A549 (cell line): Measurements from ENCODE around the gene NPFFR1.
A peak's percentile ranks its signal among the peaks of the same experiment; 100 is the strongest.

ENCODE experiments used
- POLR2A ChIP-seq: IDR thresholded peaks from 2 replicates; pipeline ENCODE4 v1.6.1; 2012; ENCODE audit warnings: mild to moderate bottlenecking, low read length
- SREBF2 ChIP-seq: fragments of 450-650 bp; IDR thresholded peaks from 2 replicates; pipeline ENCODE4 v1.6.1; 2014; ENCODE audit warnings: mild to moderate bottlenecking, moderate library complexity
- TF ChIP-seq, protein P1 (sequence below): fragments of >200 bp; sonication (Bioruptor Twin); formaldehyde crosslinking; IDR thresholded peaks from 3 replicates; pipeline ENCODE4 v1.5.1; 2016
- TF ChIP-seq, protein P2 (sequence below): IDR thresholded peaks from 2 replicates; pipeline ENCODE4 v1.6.1; 2012

DNA sequence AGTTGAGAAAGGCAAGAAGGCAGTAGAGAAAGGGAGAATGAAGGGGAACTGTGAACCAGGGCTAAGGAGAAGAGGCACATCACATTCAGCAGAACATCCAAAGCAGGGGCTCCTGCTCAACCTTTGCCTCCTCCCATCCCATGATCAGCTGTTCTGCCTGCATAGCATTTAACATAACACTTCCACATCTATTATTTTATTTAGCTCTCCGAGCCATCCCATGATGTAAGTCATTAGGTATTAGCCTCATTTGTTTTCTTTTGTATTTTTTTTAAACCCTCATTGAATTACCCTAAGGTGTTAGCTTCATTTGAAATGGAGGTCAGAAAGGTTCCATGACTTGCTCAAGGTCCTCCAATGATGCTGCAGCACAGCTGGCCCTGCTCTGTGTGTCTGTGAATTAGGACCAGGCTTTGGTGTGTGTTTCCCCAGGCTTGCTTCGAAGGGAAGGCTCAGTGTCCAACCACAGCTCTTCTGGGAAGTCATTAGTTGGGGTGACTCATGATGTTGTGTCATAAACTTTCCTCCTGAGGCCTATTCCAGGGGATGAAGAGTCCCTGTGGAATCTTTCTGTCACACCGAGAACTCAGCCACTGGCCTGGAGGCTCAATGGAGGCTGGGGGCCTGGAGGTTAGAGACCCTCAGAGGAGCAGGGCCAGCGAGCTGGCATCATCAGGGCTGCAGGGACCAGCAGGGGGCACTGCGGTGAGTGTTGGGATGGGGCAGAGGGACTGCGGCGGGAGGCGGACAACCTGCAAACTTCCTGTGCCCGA lies 16.5 kb downstream of the NPFFR1 start:
- TF ChIP-seq, protein P1, sequence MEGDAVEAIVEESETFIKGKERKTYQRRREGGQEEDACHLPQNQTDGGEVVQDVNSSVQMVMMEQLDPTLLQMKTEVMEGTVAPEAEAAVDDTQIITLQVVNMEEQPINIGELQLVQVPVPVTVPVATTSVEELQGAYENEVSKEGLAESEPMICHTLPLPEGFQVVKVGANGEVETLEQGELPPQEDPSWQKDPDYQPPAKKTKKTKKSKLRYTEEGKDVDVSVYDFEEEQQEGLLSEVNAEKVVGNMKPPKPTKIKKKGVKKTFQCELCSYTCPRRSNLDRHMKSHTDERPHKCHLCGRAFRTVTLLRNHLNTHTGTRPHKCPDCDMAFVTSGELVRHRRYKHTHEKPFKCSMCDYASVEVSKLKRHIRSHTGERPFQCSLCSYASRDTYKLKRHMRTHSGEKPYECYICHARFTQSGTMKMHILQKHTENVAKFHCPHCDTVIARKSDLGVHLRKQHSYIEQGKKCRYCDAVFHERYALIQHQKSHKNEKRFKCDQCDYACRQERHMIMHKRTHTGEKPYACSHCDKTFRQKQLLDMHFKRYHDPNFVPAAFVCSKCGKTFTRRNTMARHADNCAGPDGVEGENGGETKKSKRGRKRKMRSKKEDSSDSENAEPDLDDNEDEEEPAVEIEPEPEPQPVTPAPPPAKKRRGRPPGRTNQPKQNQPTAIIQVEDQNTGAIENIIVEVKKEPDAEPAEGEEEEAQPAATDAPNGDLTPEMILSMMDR = peak; percentile 25; the same call in 2 of the 3 replicates
- TF ChIP-seq SREBF2 (no peak), POLR2A (no peak)
- TF ChIP-seq, protein P2, sequence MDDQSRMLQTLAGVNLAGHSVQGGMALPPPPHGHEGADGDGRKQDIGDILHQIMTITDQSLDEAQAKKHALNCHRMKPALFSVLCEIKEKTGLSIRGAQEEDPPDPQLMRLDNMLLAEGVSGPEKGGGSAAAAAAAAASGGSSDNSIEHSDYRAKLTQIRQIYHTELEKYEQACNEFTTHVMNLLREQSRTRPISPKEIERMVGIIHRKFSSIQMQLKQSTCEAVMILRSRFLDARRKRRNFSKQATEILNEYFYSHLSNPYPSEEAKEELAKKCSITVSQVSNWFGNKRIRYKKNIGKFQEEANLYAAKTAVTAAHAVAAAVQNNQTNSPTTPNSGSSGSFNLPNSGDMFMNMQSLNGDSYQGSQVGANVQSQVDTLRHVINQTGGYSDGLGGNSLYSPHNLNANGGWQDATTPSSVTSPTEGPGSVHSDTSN = no peak
